Temporal lobe (tissue), 2 donors: ENCODE results near the gene NLRP10. TPM values are rescaled to one million over a fixed set of nuclear protein-coding genes. Genes with fewer than 3 reads are reported as not detected.

Source experiments
- small RNA-seq: library from RNA; depleted of rRNA; stranded (forward); fragments of <200 nt; gene quantifications from one replicate; pipeline ENCODE3, GENCODE V24; 2014; ENCODE audit warnings: low replicate concordance
- total RNA-seq: library from RNA; depleted of rRNA; stranded (reverse); fragments of >200 nt; gene quantifications from one replicate; pipeline ENCODE4 v1.2.3, GENCODE V29; 2014

Gene NLRP10
- total RNA-seq, 1 donor from 2014 or later = not detected

Small RNA genes lying within 50 kb of the gene (small RNA-seq; reads per million reads assigned to genes)
- gene COX6CP5 = not detected

Other genes with a start within 250 kb of the NLRP10 start
- gene OR5P2, start 168.5 kb downstream of the NLRP10 start, total RNA-seq = not detected
- gene OR5P3, start 134.6 kb downstream of the NLRP10 start, total RNA-seq = not detected
- gene OR10A6, start 34.2 kb downstream of the NLRP10 start, total RNA-seq = not detected
- gene OR10A3, start 23.7 kb downstream of the NLRP10 start, total RNA-seq = not detected
- 88.0 TPM for gene EIF3F, start 21.9 kb upstream of the NLRP10 start, total RNA-seq
- 77.0 TPM for gene TUB, start 115.8 kb upstream of the NLRP10 start, total RNA-seq
- 23.1 TPM for gene RIC3, start 203.6 kb upstream of the NLRP10 start, total RNA-seq